GM19372 (cell line): ENCODE results near the gene RXYLT1.
A peak's percentile ranks its signal among the peaks of the same experiment; 100 is the strongest.
"Not testable (repeated sequence)": the region's sequence is repeated elsewhere in the genome, so short reads cannot be mapped to it uniquely, and the experiment has no call there.

ENCODE experiments used
- ATAC-seq: cut with Tn5 transposase; IDR thresholded peaks from one replicate; pipeline ENCODE4 v1.9.1; 2021; ENCODE audit warnings: mild to moderate bottlenecking, low read depth, moderate library complexity; ENCODE audit not compliant: unreplicated experiment

Gene RXYLT1

GRCh38 chr12:63779498-63780481, at the start of gene RXYLT1:
TSS of gene RXYLT1 (plus strand) at chr12:63779909. CDS start at chr12:63779961, 52 bp downstream.
- peak; percentile 92 for ATAC-seq

DNA sequence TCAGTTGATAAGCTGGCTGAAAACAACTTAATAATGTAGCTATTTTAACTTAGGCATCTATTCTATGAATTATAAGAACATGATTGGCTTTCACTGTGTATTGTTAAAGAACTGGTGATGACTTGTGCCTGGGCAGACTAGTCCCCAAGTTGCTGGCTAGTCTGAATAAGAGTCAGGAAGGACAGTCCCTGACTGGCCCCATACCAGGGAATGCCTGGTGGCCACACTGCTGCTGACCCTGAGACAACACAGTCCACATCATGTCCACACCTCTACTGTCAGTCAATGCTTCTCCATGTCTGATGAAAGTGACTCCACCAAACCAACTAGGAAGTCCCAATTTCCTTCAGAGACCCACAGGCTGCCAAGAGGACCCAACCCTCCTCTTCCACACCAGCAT, 46.9 kb upstream of the RXYLT1 start:
- ATAC-seq = not testable (repeated sequence)

DNA sequence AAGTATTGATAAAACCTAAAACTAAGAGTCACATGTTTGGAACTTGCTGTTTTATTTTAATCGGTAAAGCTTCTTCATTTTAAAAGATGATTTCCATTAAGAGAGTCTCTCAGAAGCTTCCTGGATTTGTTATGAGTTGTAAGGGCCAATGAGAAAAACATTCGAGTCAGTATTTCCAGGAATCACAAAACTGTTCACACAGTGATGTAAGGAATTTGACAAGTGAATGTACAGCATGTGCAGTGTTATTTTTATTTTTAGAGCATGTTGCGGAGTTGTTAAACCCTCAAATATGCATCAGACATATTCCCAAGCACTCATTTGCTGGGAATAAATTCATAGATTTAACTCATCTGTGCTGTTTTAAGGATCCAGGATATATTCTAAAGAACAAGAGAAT, 46.1 kb upstream of the RXYLT1 start:
- not testable (repeated sequence) for ATAC-seq

DNA sequence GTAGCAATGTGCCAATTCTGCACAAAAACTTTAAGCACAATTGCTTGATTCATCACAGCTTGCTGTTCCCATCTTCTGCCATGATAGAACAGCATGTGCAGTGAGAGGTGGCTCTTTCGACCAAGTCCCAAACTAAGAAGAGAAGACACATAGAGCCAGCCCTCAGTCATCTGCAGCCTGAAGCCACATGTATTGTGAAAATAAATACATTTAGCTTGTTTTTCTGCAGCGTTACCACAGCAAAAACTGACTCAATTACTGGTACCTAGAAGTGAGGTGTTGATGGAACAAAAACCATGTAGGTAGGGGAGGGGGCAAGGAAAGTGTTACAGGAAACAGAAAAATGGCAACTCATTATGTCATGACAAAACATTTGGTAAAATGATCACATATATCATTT, 39.2 kb upstream of the RXYLT1 start:
- ATAC-seq = not testable (repeated sequence)

- not testable (repeated sequence) for ATAC-seq
Measured at GRCh38 chr12:63741431-63741830, 38.3 kb upstream of the RXYLT1 start.

DNA sequence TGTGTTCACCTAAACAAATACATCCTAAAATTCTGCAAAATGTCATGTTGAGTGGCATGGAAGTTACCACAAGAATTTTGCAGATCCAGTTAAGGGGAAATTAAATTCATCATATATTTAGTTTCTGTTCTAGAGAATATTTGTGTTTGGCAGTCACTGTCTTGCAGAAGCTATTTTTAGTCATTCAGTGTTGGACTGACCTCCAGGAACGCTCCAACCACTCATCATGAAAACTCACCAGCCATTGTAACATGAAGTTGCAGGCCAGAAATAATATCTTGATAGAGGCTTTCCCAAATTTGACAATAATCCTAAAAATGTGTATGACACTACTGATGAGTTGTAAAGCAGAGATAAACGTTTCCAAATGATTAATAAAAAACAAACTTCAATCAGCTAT, 35.6 kb upstream of the RXYLT1 start:
- not testable (repeated sequence) for ATAC-seq

DNA sequence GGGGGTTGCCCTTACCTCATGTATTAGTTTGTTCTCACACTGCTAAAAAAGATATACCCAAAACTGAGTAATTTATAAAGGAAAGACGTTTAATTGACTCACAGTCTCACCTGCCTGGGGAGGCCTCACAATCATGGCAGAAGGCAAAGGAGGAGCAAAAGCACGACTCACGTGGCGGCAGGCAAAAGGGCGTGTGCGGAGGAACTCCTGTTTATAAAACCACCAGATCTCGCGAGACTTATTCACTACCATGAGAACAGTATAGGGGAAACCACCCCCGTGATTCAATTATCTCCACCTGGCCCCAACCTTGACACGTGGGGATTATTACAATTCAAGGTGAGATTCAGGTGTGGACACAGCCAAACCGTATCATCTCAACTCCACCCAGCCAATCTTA, 33.2 kb upstream of the RXYLT1 start:
- not testable (repeated sequence) for ATAC-seq

- not testable (repeated sequence) for ATAC-seq
Measured at GRCh38 chr12:63747136-63747535, 32.6 kb upstream of the RXYLT1 start.

DNA sequence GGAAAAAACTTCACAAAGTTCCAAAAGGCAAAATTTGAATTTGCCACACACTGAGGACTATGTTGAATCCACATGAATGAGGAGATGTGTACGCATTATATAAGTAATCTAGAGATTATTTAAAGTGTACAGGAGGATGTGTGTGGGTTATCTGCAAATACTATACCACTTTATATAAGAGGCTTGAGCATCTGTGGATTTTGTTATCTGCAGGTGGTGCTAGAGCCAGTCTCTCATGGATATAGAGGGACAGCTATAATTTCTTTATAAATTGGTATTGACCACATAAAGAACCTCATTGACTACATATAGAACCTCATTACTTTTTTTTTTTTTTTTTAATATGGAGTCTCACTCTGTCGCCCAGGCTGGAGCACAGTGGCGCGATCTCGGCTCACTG, 32.2 kb upstream of the RXYLT1 start:
- no peak for ATAC-seq

DNA sequence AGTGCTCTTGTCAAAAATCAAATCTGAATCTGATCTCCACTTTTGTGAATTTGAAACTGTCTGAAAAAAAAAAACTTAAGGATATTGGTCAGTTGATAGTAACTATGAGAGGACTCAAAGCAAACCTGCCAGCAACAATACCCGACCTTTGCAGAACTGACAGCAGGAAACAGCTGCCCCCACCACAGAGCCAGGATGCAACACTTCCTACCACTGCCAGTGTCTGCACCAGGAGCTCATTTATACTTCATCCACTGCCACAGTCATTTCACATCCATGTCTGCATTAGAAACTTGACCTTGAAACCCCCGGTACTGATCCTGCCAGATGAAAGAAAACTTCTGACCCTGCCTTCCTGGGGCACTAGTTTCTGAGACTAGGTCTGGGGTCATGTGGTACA, 27.4 kb upstream of the RXYLT1 start:
- ATAC-seq = no peak

GRCh38 chr12:63752841-63753240, 26.9 kb upstream of the RXYLT1 start:
- ATAC-seq = no peak

- ATAC-seq = no peak
Measured at GRCh38 chr12:63753743-63754142, 26.0 kb upstream of the RXYLT1 start.

DNA sequence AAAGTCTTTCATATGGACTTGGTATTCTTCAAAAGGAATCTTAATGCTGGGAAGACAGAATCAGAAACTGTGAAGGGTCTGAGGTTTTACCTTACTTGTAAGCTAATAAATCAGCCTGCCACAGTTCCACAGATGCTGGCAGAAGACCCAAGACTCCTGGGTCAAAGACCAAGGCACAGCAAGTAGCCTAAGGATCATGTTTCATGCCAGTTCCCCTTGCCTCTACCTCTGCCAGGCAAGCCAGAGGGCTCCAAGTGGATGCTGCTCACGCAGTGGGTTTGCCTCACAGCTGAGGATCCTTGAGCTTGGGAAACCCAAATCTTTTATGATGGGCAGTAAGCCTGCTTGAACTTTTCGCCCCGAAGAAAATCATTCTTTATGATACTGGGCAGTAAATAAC, 15.2 kb upstream of the RXYLT1 start:
- no peak for ATAC-seq

DNA sequence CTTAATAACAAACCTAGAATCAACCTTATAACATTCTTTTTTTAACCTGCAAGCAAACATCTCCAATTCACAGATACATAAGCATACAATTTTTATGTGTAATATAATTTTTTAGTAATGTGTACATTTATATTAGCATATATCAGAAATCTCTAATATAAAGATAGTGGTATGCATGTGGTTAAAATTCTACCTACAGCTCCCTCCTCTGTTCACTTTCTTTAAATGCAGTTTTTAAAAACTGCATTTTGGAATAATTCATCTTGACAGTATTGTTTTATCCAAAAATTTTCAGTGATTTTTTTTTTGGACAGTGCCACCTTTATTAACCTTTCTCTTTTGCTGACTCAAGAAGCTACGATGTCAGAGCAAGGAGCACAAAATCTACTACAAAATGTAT, 13.2 kb upstream of the RXYLT1 start:
- ATAC-seq = no peak

DNA sequence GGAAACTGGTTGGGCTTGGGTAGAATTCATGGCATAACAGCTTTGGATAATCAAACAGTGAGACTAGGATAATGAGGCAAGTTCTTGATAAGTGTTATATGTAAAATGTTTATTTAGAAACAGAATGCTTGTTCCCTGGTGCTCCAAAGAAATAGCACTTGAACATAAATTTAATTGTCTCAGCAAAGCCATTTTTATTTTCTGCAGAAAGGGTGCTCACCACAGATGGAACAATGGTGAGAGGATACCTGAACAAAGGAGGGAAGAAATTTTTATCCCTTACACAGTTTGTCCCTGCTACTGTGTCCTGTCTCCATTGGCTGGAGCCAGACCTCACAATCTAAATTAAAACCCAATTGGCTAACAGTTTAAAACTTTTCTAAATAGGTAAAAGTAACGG, 9.3 kb upstream of the RXYLT1 start:
- no peak for ATAC-seq

- ATAC-seq = no peak
Measured at GRCh38 chr12:63777340-63777739, 2.4 kb upstream of the RXYLT1 start.

DNA sequence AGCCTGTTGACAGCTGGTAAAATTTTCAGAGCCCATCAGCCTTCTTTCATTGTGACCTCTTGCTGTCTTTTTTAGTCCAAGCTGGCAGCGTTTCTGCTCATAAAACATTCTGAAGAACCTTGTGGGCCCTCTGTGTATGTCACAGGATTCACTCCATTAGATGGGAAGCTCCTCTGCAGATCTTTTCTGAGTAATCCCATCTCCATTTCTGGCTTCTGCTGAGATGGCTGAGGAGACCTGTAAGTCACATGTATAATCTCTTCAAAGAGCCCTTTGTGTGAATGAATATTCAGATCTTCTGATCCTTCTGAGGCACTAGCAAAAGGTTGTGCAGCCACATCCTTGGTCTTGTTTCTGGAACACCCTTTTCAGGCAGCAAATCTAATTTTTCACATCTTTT, 2.8 kb downstream of the RXYLT1 start:
- ATAC-seq = no peak

- ATAC-seq = no peak
Measured at GRCh38 chr12:63787306-63787705, 7.6 kb downstream of the RXYLT1 start.

- ATAC-seq = no peak
Measured at GRCh38 chr12:63790608-63790945, 10.9 kb downstream of the RXYLT1 start.

DNA sequence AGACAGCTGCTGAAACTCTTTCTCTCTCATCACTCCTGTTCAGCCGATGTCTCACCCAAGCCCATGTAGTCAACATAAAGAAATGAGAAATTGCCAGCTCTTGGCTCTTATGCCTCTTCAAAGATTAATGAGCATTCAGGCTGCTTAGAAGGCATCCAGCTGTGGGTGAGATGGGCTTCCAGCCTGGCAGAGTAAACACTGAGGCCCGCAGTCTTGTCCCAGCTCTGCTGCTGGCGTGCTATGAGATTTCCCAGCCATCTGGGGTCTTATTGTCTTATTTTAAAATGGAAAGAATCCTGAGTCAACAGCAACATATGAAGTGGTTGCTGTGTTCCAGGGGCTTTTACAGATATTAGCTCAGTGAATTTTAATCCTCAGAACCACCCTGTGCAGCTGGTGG, 12.6 kb downstream of the RXYLT1 start:
- ATAC-seq = no peak

- ATAC-seq = no peak
Measured at GRCh38 chr12:63795032-63795687, 15.5 kb downstream of the RXYLT1 start.

DNA sequence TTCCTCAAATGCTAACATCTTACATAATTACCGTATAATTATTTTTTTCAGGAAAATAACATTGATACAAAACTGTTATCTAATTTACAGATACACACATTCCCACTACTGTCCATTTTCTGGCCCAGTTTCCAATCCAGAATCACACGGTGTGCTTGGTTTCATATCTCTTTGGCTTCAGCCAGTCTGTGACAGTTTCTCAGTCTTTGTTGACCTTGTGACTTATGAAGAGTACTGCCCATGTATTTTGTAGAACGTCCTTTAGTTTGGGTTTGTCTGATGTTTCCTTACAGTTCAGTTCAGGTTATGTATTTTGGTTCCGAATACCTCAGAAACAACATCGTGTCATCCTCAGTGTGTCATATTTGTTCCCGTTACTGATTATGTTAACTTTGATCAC, 16.2 kb downstream of the RXYLT1 start:
- no peak for ATAC-seq
